Measurements from ENCODE around the gene CERS2. TPM values are rescaled to one million over a fixed set of nuclear protein-coding genes. Genes with fewer than 3 reads are reported as not detected.

Gene CERS2
- total RNA-seq, 1 experiment from 2014 or later = 110 TPM

Other genes starting within 250 kb of the CERS2 start
- 0.39 and 1.5 TPM in 2 replicates for gene CTSS, start 209.1 kb downstream of the CERS2 start, total RNA-seq (2014; rRNA removed; shearing (Covaris generic))
- 0.10 TPM in 1 of 2 replicates, not detected in the other for gene CTSK, start 166.6 kb downstream of the CERS2 start, total RNA-seq (2014; rRNA removed; shearing (Covaris generic))
- gene ARNT, start 98.2 kb downstream of the CERS2 start, total RNA-seq (2014; rRNA removed; shearing (Covaris generic)) = 13.0 and 13.7 TPM in 2 replicates
- gene CTXND2, start 87.7 kb downstream of the CERS2 start, total RNA-seq (2014; rRNA removed; shearing (Covaris generic)) = not detected in 2 replicates
- 15.9 and 26.2 TPM in 2 replicates for gene SETDB1, start 48.5 kb downstream of the CERS2 start, total RNA-seq (2014; rRNA removed; shearing (Covaris generic))
- 0.04 and 0.23 TPM in 2 replicates for gene ANXA9, start 7.5 kb upstream of the CERS2 start, total RNA-seq (2014; rRNA removed; shearing (Covaris generic))
- gene MINDY1, start 32.1 kb upstream of the CERS2 start, total RNA-seq (2014; rRNA removed; shearing (Covaris generic)) = 9.3 and 12.2 TPM in 2 replicates
- gene PRUNE1, start 33.6 kb upstream of the CERS2 start, total RNA-seq (2014; rRNA removed; shearing (Covaris generic)) = 10.6 and 19.7 TPM in 2 replicates
- 0.10 TPM in 1 of 2 replicates, not detected in the other for gene BNIPL, start 61.8 kb upstream of the CERS2 start, total RNA-seq (2014; rRNA removed; shearing (Covaris generic))
- 0.86 and 2.7 TPM in 2 replicates for gene C1orf56, start 72.9 kb upstream of the CERS2 start, total RNA-seq (2014; rRNA removed; shearing (Covaris generic))
- 46.8 and 49.5 TPM in 2 replicates for gene CDC42SE1, start 84.8 kb upstream of the CERS2 start, total RNA-seq (2014; rRNA removed; shearing (Covaris generic))
- gene MLLT11, start 85.6 kb upstream of the CERS2 start, total RNA-seq (2014; rRNA removed; shearing (Covaris generic)) = 49.2 and 65.3 TPM in 2 replicates
- gene GABPB2, start 95.9 kb upstream of the CERS2 start, total RNA-seq (2014; rRNA removed; shearing (Covaris generic)) = 2.6 and 8.3 TPM in 2 replicates
- gene SEMA6C, start 171.8 kb upstream of the CERS2 start, total RNA-seq (2014; rRNA removed; shearing (Covaris generic)) = 1.1 and 2.7 TPM in 2 replicates
- not detected in 2 replicates for gene TNFAIP8L2, start 181.8 kb upstream of the CERS2 start, total RNA-seq (2014; rRNA removed; shearing (Covaris generic))
- 5.4 and 7.2 TPM in 2 replicates for gene LYSMD1, start 191.1 kb upstream of the CERS2 start, total RNA-seq (2014; rRNA removed; shearing (Covaris generic))
- gene SCNM1, start 191.3 kb upstream of the CERS2 start, total RNA-seq (2014; rRNA removed; shearing (Covaris generic)) = 31.5 and 39.7 TPM in 2 replicates
- gene TMOD4, start 201.1 kb upstream of the CERS2 start, total RNA-seq (2014; rRNA removed; shearing (Covaris generic)) = 0.35 TPM in 1 of 2 replicates, not detected in the other
- 65.2 and 65.8 TPM in 2 replicates for gene VPS72, start 215.4 kb upstream of the CERS2 start, total RNA-seq (2014; rRNA removed; shearing (Covaris generic))
- 28.2 and 34.0 TPM in 2 replicates for gene PIP5K1A, start 223.7 kb upstream of the CERS2 start, total RNA-seq (2014; rRNA removed; shearing (Covaris generic))